Astrocyte of the cerebellum (primary cell): Measurements from ENCODE around the gene PDE4D.

Experiments used
- DNase-seq: peaks from one replicate; pipeline ENCODE4 v3.0.0-alpha.2; 2011; ENCODE audit warnings: low read depth
- H3K4me3 ChIP-seq: 2 replicates; pipeline ENCODE4 v1.5.1; 2011; ENCODE audit warnings: mild to moderate bottlenecking, low read depth, low read length, moderate library complexity
- in situ Hi-C: cut with HindIII; loops from 2 replicates; pipeline ENCODE4 v1.10.0; 2017; ENCODE audit warnings: low sequenced_read_pairs
- TF ChIP-seq, protein P1 (sequence below): IDR thresholded peaks from 2 replicates; pipeline ENCODE4 v1.5.1; 2012; ENCODE audit warnings: low read length, low read depth, moderate library complexity, mild to moderate bottlenecking; ENCODE audit errors: missing control alignments

The PDE4D gene

GRCh38 chr5:59241552-59241951 lies 652.0 kb downstream of the PDE4D start:
- in situ Hi-C loops: no loop called here
- no peak for DNase-seq
- H3K4me3 ChIP-seq: no peak overlapping the region
- TF ChIP-seq, protein P1, sequence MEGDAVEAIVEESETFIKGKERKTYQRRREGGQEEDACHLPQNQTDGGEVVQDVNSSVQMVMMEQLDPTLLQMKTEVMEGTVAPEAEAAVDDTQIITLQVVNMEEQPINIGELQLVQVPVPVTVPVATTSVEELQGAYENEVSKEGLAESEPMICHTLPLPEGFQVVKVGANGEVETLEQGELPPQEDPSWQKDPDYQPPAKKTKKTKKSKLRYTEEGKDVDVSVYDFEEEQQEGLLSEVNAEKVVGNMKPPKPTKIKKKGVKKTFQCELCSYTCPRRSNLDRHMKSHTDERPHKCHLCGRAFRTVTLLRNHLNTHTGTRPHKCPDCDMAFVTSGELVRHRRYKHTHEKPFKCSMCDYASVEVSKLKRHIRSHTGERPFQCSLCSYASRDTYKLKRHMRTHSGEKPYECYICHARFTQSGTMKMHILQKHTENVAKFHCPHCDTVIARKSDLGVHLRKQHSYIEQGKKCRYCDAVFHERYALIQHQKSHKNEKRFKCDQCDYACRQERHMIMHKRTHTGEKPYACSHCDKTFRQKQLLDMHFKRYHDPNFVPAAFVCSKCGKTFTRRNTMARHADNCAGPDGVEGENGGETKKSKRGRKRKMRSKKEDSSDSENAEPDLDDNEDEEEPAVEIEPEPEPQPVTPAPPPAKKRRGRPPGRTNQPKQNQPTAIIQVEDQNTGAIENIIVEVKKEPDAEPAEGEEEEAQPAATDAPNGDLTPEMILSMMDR: no peak

DNA sequence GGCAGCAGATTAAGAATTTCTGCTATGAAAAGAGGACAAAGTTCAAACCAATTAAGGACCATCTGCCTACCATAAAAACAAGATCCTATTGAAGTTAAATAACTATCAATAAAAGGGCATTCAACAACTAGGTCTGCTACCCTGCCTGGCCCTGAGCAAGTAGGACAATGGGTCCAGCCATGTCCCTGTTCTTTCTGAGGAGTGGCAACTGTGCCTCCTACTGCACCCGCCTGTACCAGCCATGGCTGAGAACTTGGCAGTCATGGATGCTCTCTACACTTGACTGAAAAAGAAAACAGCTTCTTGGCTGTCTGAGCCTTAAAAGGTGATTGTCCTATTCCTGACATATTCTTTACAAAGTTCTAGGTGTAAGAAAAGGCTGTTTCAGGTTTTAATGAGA lies 652.4 kb downstream of the PDE4D start:
- in situ Hi-C loops: no loop called here
- TF ChIP-seq, protein P1: no peak
- DNase-seq: no peak
- no peak overlapping the region for H3K4me3 ChIP-seq

DNA sequence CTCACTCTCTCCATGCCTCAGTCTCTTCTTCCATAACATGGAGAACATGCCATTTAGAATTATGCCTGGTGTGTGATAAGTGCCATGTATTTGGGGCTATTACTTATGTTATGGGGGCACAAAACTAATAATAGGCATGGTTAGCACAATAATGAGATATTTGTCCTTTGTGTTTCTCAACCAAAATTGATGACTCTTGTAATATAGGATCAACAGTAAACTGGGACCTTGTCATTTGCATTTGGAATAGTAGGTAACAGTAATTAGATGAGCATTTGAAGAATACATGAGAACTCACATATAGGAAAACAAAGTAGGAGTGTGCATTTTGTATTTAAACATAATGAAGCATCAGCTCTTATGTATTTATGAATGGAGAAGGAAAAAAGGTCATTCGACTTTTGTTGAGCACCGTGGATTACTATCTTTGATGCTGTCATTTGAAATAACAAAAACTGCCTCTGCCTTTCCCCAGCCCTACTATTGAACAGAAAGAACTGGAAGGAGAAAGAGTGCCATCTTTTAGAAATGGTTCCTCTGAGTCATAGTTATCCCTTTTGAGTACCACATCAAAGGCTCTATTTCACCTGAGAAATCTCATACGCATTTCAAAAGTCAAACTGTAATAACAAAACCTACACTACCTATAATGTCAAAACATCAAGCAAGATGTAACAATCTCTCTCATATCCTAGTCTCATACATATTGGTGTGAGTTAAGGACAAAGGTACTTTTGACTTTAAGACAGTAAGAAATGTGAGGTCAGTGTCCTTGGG lies 655.2 kb downstream of the PDE4D start:
- in situ Hi-C loops: loop anchor here (10.0 kb wide), 1 partner anchor 106 kb away; no protein-coding TSS in a partner anchor
- TF ChIP-seq, protein P1: no peak
- DNase-seq: no peak
- no peak overlapping the region for H3K4me3 ChIP-seq

GRCh38 chr5:59236986-59237385 lies 656.5 kb downstream of the PDE4D start:
- TF ChIP-seq, protein P1: no peak
- in situ Hi-C loops: loop anchor here (10.0 kb wide), 1 partner anchor 108 kb away; no protein-coding TSS in a partner anchor

GRCh38 chr5:59236448-59236847 lies 657.1 kb downstream of the PDE4D start:
- in situ Hi-C loops: loop anchor here (10.0 kb wide), 1 partner anchor 108 kb away; no protein-coding TSS in a partner anchor
- H3K4me3 ChIP-seq: no peak overlapping the region
- DNase-seq: no peak
- TF ChIP-seq, protein P1: no peak

More at GRCh38 chr5:59236986-59237385, 656.5 kb downstream of the PDE4D start:
- no peak overlapping the region for H3K4me3 ChIP-seq
- DNase-seq: no peak

DNA sequence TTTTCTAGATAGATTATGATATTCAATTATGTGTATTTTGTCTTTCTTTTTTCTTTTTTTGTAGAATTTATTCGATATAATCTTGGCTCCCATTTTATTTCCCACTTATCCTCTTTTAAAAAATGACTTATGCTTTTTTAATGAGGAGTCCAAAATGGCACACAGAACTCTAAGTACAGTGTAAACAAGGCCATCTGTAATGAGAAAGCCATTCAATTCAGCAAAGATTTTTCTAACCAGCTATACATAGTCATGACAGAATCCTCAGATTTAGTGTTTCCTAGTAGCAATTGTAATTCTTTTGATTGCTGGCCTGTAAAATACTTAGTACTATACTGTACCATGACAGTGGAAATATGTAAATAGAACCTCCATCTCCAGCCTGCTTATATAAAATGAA lies 659.3 kb downstream of the PDE4D start:
- H3K4me3 ChIP-seq: no peak overlapping the region
- TF ChIP-seq, protein P1: no peak
- in situ Hi-C loops: loop anchor here (10.0 kb wide), 1 partner anchor 111 kb away; no protein-coding TSS in a partner anchor
- DNase-seq: no peak
